HG03469 (cell line): Measurements from ENCODE around the gene PANX2.

ENCODE experiments used
- ATAC-seq: cut with Tn5 transposase; IDR thresholded peaks from one replicate; pipeline ENCODE4 v1.9.1; 2021; ENCODE audit warnings: mild to moderate bottlenecking, moderate library complexity, moderate number of reproducible peaks; ENCODE audit not compliant: unreplicated experiment

Gene PANX2

DNA sequence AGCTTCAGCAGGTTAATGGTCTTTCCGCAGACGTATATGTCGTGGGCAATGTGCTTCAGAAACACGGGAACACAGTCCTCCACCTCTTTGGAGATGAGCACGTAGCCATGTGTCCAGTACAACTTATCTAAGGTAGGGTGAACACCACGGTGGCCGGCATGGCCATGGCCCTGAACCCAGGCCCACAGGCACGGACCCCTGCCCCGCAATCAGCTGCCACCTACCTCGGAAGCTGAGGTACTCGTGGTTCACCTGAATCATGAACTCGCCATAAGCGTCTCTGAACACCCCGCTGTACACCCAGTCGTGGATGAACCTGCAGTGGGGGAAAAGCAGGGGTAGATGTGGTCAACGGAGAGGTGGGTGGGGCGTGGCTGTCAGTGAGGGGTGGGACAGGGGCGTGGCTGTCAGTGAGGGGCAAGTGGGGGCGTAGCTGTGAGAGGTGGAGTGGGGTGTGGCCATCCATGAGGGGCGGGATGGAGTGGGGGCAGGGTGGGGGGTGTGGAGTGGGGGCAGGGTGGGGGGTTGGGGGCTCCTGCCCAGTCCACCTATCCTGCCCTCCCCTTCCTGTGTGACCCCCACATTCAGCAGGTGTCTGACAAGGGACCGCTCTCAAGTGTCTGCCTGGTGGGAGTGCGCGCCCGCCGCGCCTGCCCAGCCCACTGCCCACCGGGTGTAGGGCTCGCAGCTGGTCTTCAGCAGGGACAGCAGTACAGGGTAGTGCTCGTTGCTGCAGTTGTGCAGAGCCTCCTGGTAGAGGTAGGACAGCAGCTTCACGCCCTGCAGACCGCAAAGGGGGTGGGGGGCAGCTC lies 55.7 kb downstream of the PANX2 start:
- ATAC-seq: no peak

DNA sequence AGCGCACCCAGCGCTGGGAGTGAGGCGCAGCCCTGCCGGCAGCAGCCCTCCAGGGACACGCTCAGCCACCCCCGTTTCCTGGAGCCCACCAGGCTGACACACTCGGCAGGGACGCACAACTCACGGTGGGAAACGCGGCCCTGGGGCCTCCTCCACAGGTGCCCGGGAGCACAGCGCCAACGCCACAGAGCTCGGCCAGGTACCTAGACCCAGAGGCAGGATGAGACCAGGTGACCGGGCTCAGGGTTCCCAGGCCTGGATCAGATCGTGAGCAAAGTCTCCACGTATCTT lies 56.3 kb downstream of the PANX2 start:
- no peak for ATAC-seq

DNA sequence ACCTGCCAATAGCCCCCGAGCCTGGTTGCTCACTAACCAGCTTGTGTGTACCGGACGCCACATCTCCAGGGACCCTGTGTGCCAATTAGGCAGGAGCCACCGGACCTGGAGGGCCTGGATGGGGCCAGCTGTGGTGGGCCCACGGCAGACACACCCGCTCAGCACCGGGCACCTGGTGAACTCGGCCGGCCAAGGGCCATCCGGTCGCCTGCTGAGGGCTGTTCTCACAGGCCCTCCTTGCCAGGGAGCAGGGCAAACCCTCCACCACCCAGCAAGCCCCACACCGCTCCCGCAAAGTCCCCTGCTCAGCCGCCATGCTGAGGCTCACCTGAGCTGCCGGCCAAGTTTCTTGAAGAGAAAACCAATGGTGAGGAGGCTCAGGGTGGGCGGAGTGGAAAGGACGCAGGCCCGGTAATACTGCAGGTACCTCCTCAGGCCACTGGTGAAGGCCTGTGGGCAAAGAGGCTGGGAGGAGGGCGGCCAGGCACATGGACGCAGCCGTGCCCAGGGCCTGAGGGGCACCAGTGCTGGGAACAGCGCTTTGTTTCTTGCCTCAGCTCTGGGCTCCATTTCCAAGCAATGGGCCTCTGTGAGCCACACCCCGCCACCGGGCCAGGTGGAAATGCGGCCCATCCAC lies 57.2 kb downstream of the PANX2 start:
- ATAC-seq: no peak

DNA sequence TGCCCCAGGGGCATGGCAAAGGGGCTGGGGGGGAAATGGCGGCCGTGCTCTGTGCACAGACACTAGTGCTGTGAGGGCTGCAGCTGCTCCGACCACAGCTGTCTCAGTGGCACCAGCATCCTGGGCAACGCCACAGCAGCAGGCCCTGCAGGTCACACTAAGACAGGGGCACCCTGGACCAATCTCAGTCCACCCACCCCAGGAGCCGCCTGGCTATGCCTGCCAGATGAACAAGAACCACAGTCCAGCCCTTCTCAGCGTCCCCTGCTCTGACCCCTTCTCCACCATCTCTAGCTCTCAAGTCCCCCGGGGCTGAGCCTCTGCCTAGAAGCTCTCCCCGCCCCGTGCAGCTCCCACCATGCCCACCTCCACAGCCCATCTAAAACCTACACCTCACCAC lies 57.8 kb downstream of the PANX2 start:
- ATAC-seq: no peak

DNA sequence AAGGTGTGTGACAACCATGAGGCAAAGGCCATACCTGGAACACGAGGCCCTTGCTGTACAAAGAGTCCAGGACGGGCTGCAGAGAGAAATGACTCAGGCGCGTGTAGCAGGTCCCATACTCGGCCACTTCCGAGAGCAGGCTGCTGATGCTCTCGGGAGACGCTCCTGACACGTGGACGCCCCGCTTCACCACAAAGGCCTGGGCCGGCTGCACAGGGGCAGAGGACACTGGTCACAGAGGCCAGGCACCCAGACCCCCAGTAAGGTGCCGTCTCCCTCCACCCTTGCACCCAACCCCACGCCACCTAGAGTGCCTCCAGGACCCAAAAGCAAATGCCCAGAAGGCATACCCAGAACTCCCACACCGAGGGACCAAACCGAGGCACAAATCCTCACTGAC lies 58.8 kb downstream of the PANX2 start:
- ATAC-seq: no peak
